Hematopoietic multipotent progenitor cell treated with erythropoietin and hydrocortisone succinate and interleukin-3 and kit ligand, for 15 days (in vitro differentiated cells): ENCODE data around the gene PPP4R2.

Experiments
- DNase-seq: peaks from one replicate; pipeline ENCODE4 v3.0.0-alpha.2; 2015; ENCODE audit warnings: low spot score

PPP4R2 gene

GRCh38 chr3:73114711-73115110 lies 118.1 kb downstream of the PPP4R2 start:
- DNase-seq, result no peak

DNA sequence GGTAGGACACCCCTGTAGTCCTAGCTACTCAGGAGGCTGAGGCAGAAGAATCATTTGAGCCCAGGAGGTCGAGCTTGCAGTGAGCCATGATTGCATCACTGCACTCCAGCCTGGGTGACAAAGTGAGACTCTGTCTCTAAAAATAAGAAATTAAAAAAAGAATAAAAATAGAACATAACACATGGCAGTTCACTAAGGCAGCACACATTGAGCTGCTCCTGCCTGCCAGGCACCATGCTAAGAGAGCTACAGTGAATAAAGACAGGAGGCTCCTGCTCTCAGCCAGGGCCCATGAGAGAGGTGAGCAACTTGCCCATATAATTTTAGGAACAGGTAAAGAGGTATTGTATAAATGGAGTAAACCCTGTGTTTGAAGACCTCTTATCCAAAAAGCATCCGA lies 119.2 kb downstream of the PPP4R2 start:
- DNase-seq, result no peak
